ENCODE results near the gene COQ10A. TPM values are rescaled to one million over a fixed set of nuclear protein-coding genes. Genes with fewer than 3 reads are reported as not detected.

COQ10A gene
- total RNA-seq, 1 experiment from 2014 or later = 26.1 TPM

GRCh38 chr12:56223571-56224101, 43.1 kb upstream of the COQ10A start:
- peak overlapping the region; percentile 71 for H2AK5ac ChIP-seq (ENCODE audit: insufficient read length, low read length)
- H3K79me1 ChIP-seq (ENCODE audit: insufficient read depth, low read depth, low read length, poor library complexity, severe bottlenecking) = no peaks in the 10 kb centered on the region
- peak overlapping the region; percentile 87; the same call in 1 of the 2 replicates for H3K14ac ChIP-seq (ENCODE audit: insufficient read depth, low read length)
- H3K18ac ChIP-seq (ENCODE audit: insufficient read length, low read depth, low read length) = peak overlapping the region; percentile 86
- H2BK15ac ChIP-seq (ENCODE audit: low read depth, low read length) = no peak overlapping the region
- H3K27ac Mint-ChIP-seq = peak overlapping the region; percentile 72 to 97 (median 95); a peak in 6 of 7 replicates
- H3K27me3 ChIP-seq (ENCODE audit: insufficient read depth, low read length) = no peaks in the 10 kb centered on the region
- peak overlapping the region; percentile 61 for H3K9ac ChIP-seq (ENCODE audit: extremely low read depth, insufficient read length, low read length)
- H3T11ph ChIP-seq (ENCODE audit: low read length) = peak overlapping the region; percentile 56
- no peaks in the 10 kb centered on the region; a peak in 2 of 5 replicates for H3K9me3 Mint-ChIP-seq
- H2BK20ac ChIP-seq (ENCODE audit: low read depth, low read length, poor library complexity, severe bottlenecking) = no peak overlapping the region
- no peak for TF ChIP-seq CTCF (conservative IDR thresholded peaks at IDR 0.05)
- H3K27me3 Mint-ChIP-seq (ENCODE audit: low read depth) = no peaks in the 10 kb centered on the region
- H2BK120ac ChIP-seq (ENCODE audit: low read depth, low read length, poor library complexity, severe bottlenecking) = no peak overlapping the region
- H3K4me3 Mint-ChIP-seq = peak overlapping the region; percentile 78 to 88
- H3K79me2 ChIP-seq (ENCODE audit: insufficient read depth, low read length) = no peaks in the 10 kb centered on the region; the same call in 1 of the 2 replicates
- no peak overlapping the region; the same call in 1 of the 2 replicates for H3K4ac ChIP-seq (ENCODE audit: low read depth, low read length)
- H4K20me1 ChIP-seq (ENCODE audit: control insufficient read depth, insufficient read depth, insufficient read length) = peaks cover 3% of the 10 kb centered on the region
- H4K8ac ChIP-seq (replicated peaks; ENCODE audit: insufficient read length, low read depth, low read length) = no peak overlapping the region
- peak overlapping the region; percentile 19 for H2AFZ ChIP-seq (ENCODE audit: low read length)
- peaks cover 5 to 13% (median 11%) of the 10 kb centered on the region in 3 experiments; a peak in 6 of 7 replicates for H3K36me3 Mint-ChIP-seq (ENCODE audit: insufficient read depth in 1 of 3, low read depth in 3 of 3)
- peak overlapping the region; percentile 36 for H4K91ac ChIP-seq (ENCODE audit: insufficient read length, low read depth, low read length)
- peaks cover 32 to 39% of the 10 kb centered on the region in 2 experiments for H3K4me1 Mint-ChIP-seq
- peak overlapping the region; percentile 15 for H3K27ac ChIP-seq (ENCODE audit: insufficient read length, low read depth, low read length)
- H3K23me2 ChIP-seq (ENCODE audit: insufficient read length, low read depth, low read length, poor library complexity, severe bottlenecking) = peaks cover 26% of the 10 kb centered on the region
- H3K4me2 ChIP-seq (ENCODE audit: insufficient read depth, insufficient read length, low read length) = peak overlapping the region; percentile 57
- no CpG with 5 or more reads among the region's 15 CpGs for WGBS (ENCODE audit: extremely low coverage, insufficient read length, low lambda C conversion rate)
- no peak overlapping the region for H2BK5ac ChIP-seq (ENCODE audit: insufficient read length, low read length)
- H3K4me1 ChIP-seq (ENCODE audit: insufficient read depth, low read length) = peaks cover 2% of the 10 kb centered on the region; the same call in 1 of the 2 replicates
- no peak overlapping the region for H3K56ac ChIP-seq (ENCODE audit: insufficient read length, low read depth, low read length)
- H4K5ac ChIP-seq (ENCODE audit: insufficient read length, low read depth, low read length) = peak overlapping the region; percentile 57
- DNase-seq = no peak
- no peaks in the 10 kb centered on the region for H3K9me3 ChIP-seq (ENCODE audit: control insufficient read depth, low read depth, low read length)
- H3K23ac ChIP-seq (ENCODE audit: insufficient read length, low read depth, low read length) = no peak overlapping the region
- H2BK12ac ChIP-seq (ENCODE audit: insufficient read length, low read depth, low read length) = peak overlapping the region; percentile 30
